H9 (cell line): ENCODE measurements around the gene TTBK1. TPM values are rescaled to one million over a fixed set of nuclear protein-coding genes. Genes with fewer than 3 reads are reported as not detected.

Experiments used
- DNase-seq: peaks from one replicate; pipeline ENCODE4 v3.0.0-alpha.2; 2017
- H2AFZ ChIP-seq: one replicate; pipeline ENCODE4 v1.6.1; 2013; ENCODE audit warnings: mild to moderate bottlenecking, low read length, control low read depth, moderate library complexity
- H2AK5ac ChIP-seq: 2 replicates; pipeline ENCODE4 v1.6.1; 2013; ENCODE audit warnings: low read length, control low read depth, mixed read lengths; ENCODE audit not compliant: insufficient read length
- H2BK120ac ChIP-seq: one replicate; pipeline ENCODE4 v1.6.1; 2013; ENCODE audit warnings: low read depth, mild to moderate bottlenecking, low read length, control low read depth, inconsistent platforms; ENCODE audit not compliant: poor library complexity, severe bottlenecking
- H2BK12ac ChIP-seq: 2 replicates; pipeline ENCODE4 v1.6.1; 2013; ENCODE audit warnings: low read length, control low read depth, mixed read lengths, low read depth; ENCODE audit not compliant: insufficient read length
- H2BK15ac ChIP-seq: 2 replicates; pipeline ENCODE4 v1.6.1; 2013; ENCODE audit warnings: low read depth, low read length, control low read depth
- H2BK20ac ChIP-seq: one replicate; pipeline ENCODE4 v1.6.1; 2013; ENCODE audit warnings: low read depth, mild to moderate bottlenecking, low read length, control low read depth, inconsistent platforms; ENCODE audit not compliant: poor library complexity, severe bottlenecking
- H2BK5ac ChIP-seq: 2 replicates; pipeline ENCODE4 v1.6.1; 2013; ENCODE audit warnings: low read length, control low read depth, mixed read lengths; ENCODE audit not compliant: insufficient read length
- H3K14ac ChIP-seq: 2 replicates; pipeline ENCODE4 v1.6.1; 2013; ENCODE audit warnings: low read length, control low read depth; ENCODE audit not compliant: insufficient read depth
- H3K18ac ChIP-seq: 2 replicates; pipeline ENCODE4 v1.6.1; 2013; ENCODE audit warnings: low read depth, mild to moderate bottlenecking, mixed read lengths, low read length, control low read depth; ENCODE audit not compliant: insufficient read length
- H3K23ac ChIP-seq: 2 replicates; pipeline ENCODE4 v1.6.1; 2013; ENCODE audit warnings: low read length, control low read depth, mixed read lengths, low read depth; ENCODE audit not compliant: insufficient read length
- H3K23me2 ChIP-seq: 2 replicates; pipeline ENCODE4 v1.6.1; 2013; ENCODE audit warnings: low read depth, mild to moderate bottlenecking, mixed read lengths, low read length, control low read depth; ENCODE audit not compliant: insufficient read length, poor library complexity, severe bottlenecking
- H3K27ac ChIP-seq: 2 replicates; pipeline ENCODE4 v1.5.1; 2013; ENCODE audit warnings: low read length, control low read depth, mixed read lengths, low read depth; ENCODE audit not compliant: insufficient read length
- H3K27me3 ChIP-seq: 2 replicates; pipeline ENCODE4 v1.6.1; 2013; ENCODE audit warnings: low read length, control low read depth, inconsistent platforms; ENCODE audit not compliant: insufficient read depth
- H3K4ac ChIP-seq: 2 replicates; pipeline ENCODE4 v1.6.1; 2013; ENCODE audit warnings: low read depth, mild to moderate bottlenecking, control low read depth, inconsistent platforms, low read length, moderate library complexity
- H3K4me1 ChIP-seq: 2 replicates; pipeline ENCODE4 v1.6.1; 2013; ENCODE audit warnings: low read length, control low read depth, inconsistent platforms; ENCODE audit not compliant: insufficient read depth
- H3K4me2 ChIP-seq: 2 replicates; pipeline ENCODE4 v1.6.1; 2013; ENCODE audit warnings: low read length, control low read depth, mixed read lengths; ENCODE audit not compliant: insufficient read length, insufficient read depth
- H3K56ac ChIP-seq: 2 replicates; pipeline ENCODE4 v1.6.1; 2013; ENCODE audit warnings: low read depth, mild to moderate bottlenecking, mixed read lengths, low read length, control low read depth; ENCODE audit not compliant: insufficient read length
- H3K79me1 ChIP-seq: 2 replicates; pipeline ENCODE4 v1.6.1; 2013; ENCODE audit warnings: low read depth, mild to moderate bottlenecking, moderate library complexity, low read length, control low read depth, inconsistent platforms; ENCODE audit not compliant: insufficient read depth, poor library complexity, severe bottlenecking
- H3K79me2 ChIP-seq: 2 replicates; pipeline ENCODE4 v1.6.1; 2013; ENCODE audit warnings: low read length, control low read depth, inconsistent platforms; ENCODE audit not compliant: insufficient read depth
- H3K9ac ChIP-seq: 2 replicates; pipeline ENCODE4 v1.6.1; 2013; ENCODE audit warnings: low read length, control low read depth, mixed read lengths; ENCODE audit not compliant: insufficient read length; ENCODE audit errors: extremely low read depth
- H3K9me3 ChIP-seq: one replicate; pipeline ENCODE4 v1.6.1; 2013; ENCODE audit warnings: low read depth, low read length, inconsistent platforms; ENCODE audit not compliant: control insufficient read depth
- H3T11ph ChIP-seq: one replicate; pipeline ENCODE4 v1.6.1; 2013; ENCODE audit warnings: mild to moderate bottlenecking, low read length, control low read depth, inconsistent platforms
- H4K20me1 ChIP-seq: one replicate; pipeline ENCODE4 v1.6.1; 2013; ENCODE audit not compliant: control insufficient read depth, insufficient read length, insufficient read depth
- H4K5ac ChIP-seq: 2 replicates; pipeline ENCODE4 v1.6.1; 2013; ENCODE audit warnings: low read depth, mild to moderate bottlenecking, mixed read lengths, low read length, control low read depth; ENCODE audit not compliant: insufficient read length
- H4K8ac ChIP-seq: replicated peaks from 2 replicates; pipeline ENCODE4 v1.6.1; 2013; ENCODE audit warnings: low read length, control low read depth, mixed read lengths, low read depth; ENCODE audit not compliant: insufficient read length
- H4K91ac ChIP-seq: 2 replicates; pipeline ENCODE4 v1.6.1; 2013; ENCODE audit warnings: low read depth, mild to moderate bottlenecking, moderate library complexity, mixed read lengths, low read length, control low read depth; ENCODE audit not compliant: insufficient read length
- H3K27ac Mint-ChIP-seq, 3 experiments: 2 replicates in 2 of 3; 3 replicates in 1 of 3; pipeline ENCODE4 v1.8.0; 2020 to 2021; ENCODE audit warnings: mixed read lengths in 3 of 3, mild to moderate bottlenecking in 1 of 3, moderate library complexity in 1 of 3
- H3K27me3 Mint-ChIP-seq: 2 replicates; pipeline ENCODE4 v1.8.0; 2021; ENCODE audit warnings: low read depth, mild to moderate bottlenecking, moderate library complexity, mixed read lengths
- H3K36me3 Mint-ChIP-seq, 3 experiments: 2 replicates in 2 of 3; 3 replicates in 1 of 3; pipeline ENCODE4 v1.8.0; 2020 to 2021; ENCODE audit warnings: low read depth in 3 of 3, mixed read lengths in 3 of 3; ENCODE audit not compliant: insufficient read depth in 1 of 3
- H3K4me1 Mint-ChIP-seq, 2 experiments: 2 replicates each; pipeline ENCODE4 v1.8.0; 2020; ENCODE audit warnings: mixed read lengths in 2 of 2
- H3K4me3 Mint-ChIP-seq, 2 experiments: 2 replicates in 1 of 2; 3 replicates in 1 of 2; pipeline ENCODE4 v1.8.0; 2020 to 2021; ENCODE audit warnings: mild to moderate bottlenecking in 2 of 2, mixed read lengths in 2 of 2, moderate library complexity in 1 of 2
- H3K9me3 Mint-ChIP-seq, 2 experiments: 2 replicates in 1 of 2; 3 replicates in 1 of 2; pipeline ENCODE4 v1.8.0; 2020; ENCODE audit warnings: mild to moderate bottlenecking in 2 of 2, mixed read lengths in 2 of 2, moderate library complexity in 1 of 2
- WGBS: extraction: QIAGEN DNeasy Blood & Tissue Kit; methylation state at CpG from one replicate; pipeline ENCODE4 v1.1.7; 2013; ENCODE audit warnings: missing lambda C conversion rate, low lambda C conversion rate, mixed read lengths; ENCODE audit not compliant: insufficient read length; ENCODE audit errors: extremely low coverage; 5-methylcytosine and 5-hydroxymethylcytosine counted together
- total RNA-seq: library from RNA; stranded (reverse); gene quantifications from 2 replicates; pipeline ENCODE4 v1.2.1, GENCODE V29; 2021
- TF ChIP-seq, protein P1 (sequence below): fragments of 200-600 bp; sonication (generic); conservative IDR thresholded peaks from 3 replicates; pipeline ENCODE4 v1.8.0; 2021; ENCODE audit warnings: antibody characterized with exemption, mild to moderate bottlenecking

The TTBK1 gene
- total RNA-seq, 1 experiment from 2014 or later: 1.6 TPM

DNA sequence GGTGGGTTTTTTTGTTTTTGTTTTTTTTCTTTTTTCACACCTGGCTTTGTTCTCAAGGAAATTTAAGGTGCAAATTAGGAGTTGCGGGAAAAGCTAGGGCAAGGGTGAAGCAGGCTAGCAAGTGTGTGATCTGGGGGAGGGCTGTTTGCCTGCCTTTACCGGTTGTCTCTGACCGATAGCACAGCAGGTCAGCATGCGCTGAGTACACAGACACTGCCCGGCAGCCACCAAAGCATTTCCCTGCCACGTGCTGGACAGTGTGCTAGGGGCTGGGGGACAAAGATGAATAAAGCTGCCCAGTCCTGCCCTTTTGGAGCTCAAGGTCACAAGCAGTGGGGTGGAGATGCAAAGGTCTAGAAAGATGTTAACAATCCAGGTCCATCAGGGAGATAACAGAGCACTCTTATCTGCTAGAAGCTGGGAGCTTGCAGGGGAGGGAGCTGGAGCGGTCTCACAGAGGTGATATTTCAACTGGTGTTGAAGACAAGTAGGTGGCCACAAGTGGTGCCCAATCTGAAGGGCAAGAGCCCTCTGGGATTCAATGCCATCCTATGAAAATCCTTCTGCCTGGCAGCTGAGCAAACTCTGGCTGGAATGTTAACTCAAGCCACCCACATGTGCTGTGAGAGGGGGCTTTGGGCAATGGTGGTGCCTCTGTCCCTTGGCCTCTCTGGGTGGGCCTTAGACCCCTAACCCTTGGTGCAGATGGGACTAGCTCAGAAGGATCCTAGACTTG, 24.5 kb downstream of the TTBK1 start:
- H2BK120ac ChIP-seq: no peak overlapping the region
- H4K20me1 ChIP-seq: no peaks in the 10 kb centered on the region
- DNase-seq: no peak
- H3K79me2 ChIP-seq: no peaks in the 10 kb centered on the region
- no peak overlapping the region for H2BK12ac ChIP-seq
- H2AK5ac ChIP-seq: no peak overlapping the region
- H3K18ac ChIP-seq: no peak overlapping the region
- H3K56ac ChIP-seq: no peak overlapping the region
- H2BK20ac ChIP-seq: no peak overlapping the region
- H2BK5ac ChIP-seq: no peak overlapping the region
- H3K9me3 Mint-ChIP-seq: no peaks in the 10 kb centered on the region; a peak in 1 of 5 replicates
- H2BK15ac ChIP-seq: no peak overlapping the region
- H3K27me3 Mint-ChIP-seq: peaks cover 48% of the 10 kb centered on the region
- H3T11ph ChIP-seq: no peak overlapping the region
- H3K4me1 ChIP-seq: peaks cover 10% of the 10 kb centered on the region; the same call in 1 of the 2 replicates
- peaks cover 22 to 40% of the 10 kb centered on the region in 2 experiments for H3K4me1 Mint-ChIP-seq
- H3K23ac ChIP-seq: no peak overlapping the region
- H3K4me2 ChIP-seq: no peak overlapping the region
- H3K36me3 Mint-ChIP-seq: no peaks in the 10 kb centered on the region; a peak in 1 of 7 replicates
- H2AFZ ChIP-seq: no peak overlapping the region
- no peak overlapping the region for H3K9ac ChIP-seq
- no peaks in the 10 kb centered on the region for H3K9me3 ChIP-seq
- no peak overlapping the region for H4K5ac ChIP-seq
- no peaks in the 10 kb centered on the region for H3K79me1 ChIP-seq
- H4K8ac ChIP-seq: no peak overlapping the region
- no peak overlapping the region for H3K27ac ChIP-seq
- H4K91ac ChIP-seq: no peak overlapping the region
- H3K14ac ChIP-seq: no peak overlapping the region
- peak overlapping the region in 1 of 2 experiments; percentile 60; a peak in 3 of 5 replicates for H3K4me3 Mint-ChIP-seq
- H3K4ac ChIP-seq: no peak overlapping the region
- no peak overlapping the region for H3K27ac Mint-ChIP-seq
- TF ChIP-seq, protein P1, sequence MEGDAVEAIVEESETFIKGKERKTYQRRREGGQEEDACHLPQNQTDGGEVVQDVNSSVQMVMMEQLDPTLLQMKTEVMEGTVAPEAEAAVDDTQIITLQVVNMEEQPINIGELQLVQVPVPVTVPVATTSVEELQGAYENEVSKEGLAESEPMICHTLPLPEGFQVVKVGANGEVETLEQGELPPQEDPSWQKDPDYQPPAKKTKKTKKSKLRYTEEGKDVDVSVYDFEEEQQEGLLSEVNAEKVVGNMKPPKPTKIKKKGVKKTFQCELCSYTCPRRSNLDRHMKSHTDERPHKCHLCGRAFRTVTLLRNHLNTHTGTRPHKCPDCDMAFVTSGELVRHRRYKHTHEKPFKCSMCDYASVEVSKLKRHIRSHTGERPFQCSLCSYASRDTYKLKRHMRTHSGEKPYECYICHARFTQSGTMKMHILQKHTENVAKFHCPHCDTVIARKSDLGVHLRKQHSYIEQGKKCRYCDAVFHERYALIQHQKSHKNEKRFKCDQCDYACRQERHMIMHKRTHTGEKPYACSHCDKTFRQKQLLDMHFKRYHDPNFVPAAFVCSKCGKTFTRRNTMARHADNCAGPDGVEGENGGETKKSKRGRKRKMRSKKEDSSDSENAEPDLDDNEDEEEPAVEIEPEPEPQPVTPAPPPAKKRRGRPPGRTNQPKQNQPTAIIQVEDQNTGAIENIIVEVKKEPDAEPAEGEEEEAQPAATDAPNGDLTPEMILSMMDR: no peak
- no CpG with 5 or more reads among the region's 7 CpGs for WGBS
- H3K23me2 ChIP-seq: no peaks in the 10 kb centered on the region
- peaks cover 12% of the 10 kb centered on the region for H3K27me3 ChIP-seq
